Neural progenitor cell (in vitro differentiated cells): Measurements from ENCODE around the gene CAPZB. TPM values are rescaled to one million over a fixed set of nuclear protein-coding genes. Genes with fewer than 3 reads are reported as not detected.

Experiments
- DNase-seq: peaks from one replicate; pipeline ENCODE4 v3.0.0-alpha.2; 2016; ENCODE audit warnings: low spot score
- H2AFZ ChIP-seq: fragments of 200-600 bp; sonication (generic); replicated peaks from 2 replicates; pipeline ENCODE4 v1.6.1; 2016; ENCODE audit warnings: antibody characterized with exemption
- H3F3A ChIP-seq: fragments of 200-600 bp; sonication (generic); 2 replicates; pipeline ENCODE4 v1.6.1; 2016; ENCODE audit warnings: antibody characterized with exemption, low read depth
- H3K27ac ChIP-seq: fragments of 200-600 bp; sonication (generic); 2 replicates; pipeline ENCODE4 v1.5.1; 2016; ENCODE audit warnings: mild to moderate bottlenecking
- H3K27me3 ChIP-seq: fragments of 200-600 bp; sonication (generic); 2 replicates; pipeline ENCODE4 v1.6.1; 2016; ENCODE audit warnings: mild to moderate bottlenecking, moderate library complexity
- H3K36me3 ChIP-seq: fragments of 200-600 bp; sonication (generic); 2 replicates; pipeline ENCODE4 v1.5.1; 2016
- H3K4me1 ChIP-seq: fragments of 200-600 bp; sonication (generic); 2 replicates; pipeline ENCODE4 v1.6.1; 2016; ENCODE audit warnings: mixed run types
- H3K4me2 ChIP-seq: fragments of 200-600 bp; sonication (generic); 2 replicates; pipeline ENCODE4 v1.6.1; 2016
- H3K4me3 ChIP-seq: fragments of 200-600 bp; sonication (generic); 2 replicates; pipeline ENCODE4 v1.5.1; 2016
- H3K79me2 ChIP-seq: fragments of 200-600 bp; sonication (generic); 2 replicates; pipeline ENCODE4 v1.6.1; 2016; ENCODE audit warnings: low read depth
- H3K9ac ChIP-seq: fragments of 200-600 bp; sonication (generic); 2 replicates; pipeline ENCODE4 v1.6.1; 2016
- H3K9me3 ChIP-seq: fragments of 200-600 bp; sonication (generic); 2 replicates; pipeline ENCODE4 v1.5.1; 2016; ENCODE audit warnings: low read depth
- H4K20me1 ChIP-seq: fragments of 200-600 bp; sonication (generic); 2 replicates; pipeline ENCODE4 v1.6.1; 2016; ENCODE audit warnings: low read depth
- H3K27ac Mint-ChIP-seq: 3 replicates; pipeline ENCODE4 v1.8.0; 2021; ENCODE audit warnings: mixed read lengths
- H3K27me3 Mint-ChIP-seq: 2 replicates; pipeline ENCODE4 v1.8.0; 2022; ENCODE audit warnings: low read depth, mild to moderate bottlenecking, inconsistent platforms, moderate library complexity, mixed read lengths; ENCODE audit not compliant: insufficient read depth
- H3K36me3 Mint-ChIP-seq: 3 replicates; pipeline ENCODE4 v1.8.0; 2021; ENCODE audit warnings: mixed read lengths
- H3K4me1 Mint-ChIP-seq: 3 replicates; pipeline ENCODE4 v1.8.0; 2021; ENCODE audit warnings: mixed read lengths
- H3K4me3 Mint-ChIP-seq: 3 replicates; pipeline ENCODE4 v1.8.0; 2021; ENCODE audit warnings: mild to moderate bottlenecking, moderate library complexity, mixed read lengths
- H3K9me3 Mint-ChIP-seq: 3 replicates; pipeline ENCODE4 v1.8.0; 2020; ENCODE audit warnings: mixed read lengths
- CTCF ChIP-seq: fragments of 200-600 bp; sonication (generic); IDR thresholded peaks from 2 replicates; pipeline ENCODE4 v1.5.1; 2017; ENCODE audit warnings: antibody characterized with exemption, mild to moderate bottlenecking
- EZH2 ChIP-seq: fragments of 200-600 bp; sonication (generic); IDR thresholded peaks from 2 replicates; pipeline ENCODE4 v1.6.1; 2017; ENCODE audit warnings: antibody characterized with exemption, mild to moderate bottlenecking, moderate library complexity
- EZH2phosphoT487 ChIP-seq: fragments of 200-600 bp; sonication (generic); IDR thresholded peaks from 2 replicates; pipeline ENCODE4 v1.6.1; 2017; ENCODE audit warnings: antibody characterized with exemption
- total RNA-seq: library from RNA; depleted of rRNA; stranded (reverse); fragments of >200 nt; gene quantifications from 2 replicates; pipeline ENCODE4 v1.2.3, GENCODE V29; 2015; ENCODE audit warnings: low replicate concordance

The CAPZB gene
- total RNA-seq, 1 donor from 2014 or later: 134 TPM

GRCh38 chr1:19401535-19401889, 83.8 kb downstream of the CAPZB start:
- Histone ChIP-seq H3K27ac (peak overlapping the region; percentile 20), H3K9ac (no peak overlapping the region), H3K27me3 (no peaks in the 10 kb centered on the region), H3K36me3 (no peaks in the 10 kb centered on the region), H2AFZ (no peak overlapping the region), H3K4me3 (no peak overlapping the region), H3F3A (peaks cover 58% of the 10 kb centered on the region), H4K20me1 (peaks cover 61% of the 10 kb centered on the region), H3K9me3 (no peaks in the 10 kb centered on the region), H3K4me2 (peak overlapping the region; percentile 60), H3K79me2 (peaks cover 81% of the 10 kb centered on the region), H3K4me1 (peaks cover 60% of the 10 kb centered on the region)
- Mint-ChIP-seq H3K9me3 (no peaks in the 10 kb centered on the region), H3K27ac (no peak overlapping the region), H3K36me3 (peaks cover 8% of the 10 kb centered on the region), H3K4me1 (peaks cover 53% of the 10 kb centered on the region), H3K27me3 (peaks cover 8% of the 10 kb centered on the region), H3K4me3 (no peak overlapping the region)
- no peak for DNase-seq
- TF ChIP-seq EZH2 (no peak), CTCF (no peak), EZH2phosphoT487 (no peak)

GRCh38 chr1:19400875-19401534, 84.3 kb downstream of the CAPZB start:
- peak overlapping the region; percentile 60 for H3K4me2 ChIP-seq
- peaks cover 49% of the 10 kb centered on the region for H3K4me1 Mint-ChIP-seq
- H3K9me3 Mint-ChIP-seq: no peaks in the 10 kb centered on the region
- H3K4me3 ChIP-seq: no peak overlapping the region
- peaks cover 8% of the 10 kb centered on the region for H3K27me3 Mint-ChIP-seq
- peaks cover 60% of the 10 kb centered on the region for H3K4me1 ChIP-seq
- H3F3A ChIP-seq: peaks cover 57% of the 10 kb centered on the region
- peaks cover 8% of the 10 kb centered on the region for H3K36me3 Mint-ChIP-seq
- TF ChIP-seq CTCF (no peak), EZH2 (no peak), EZH2phosphoT487 (no peak)
- H3K27ac ChIP-seq: peak overlapping the region; percentile 20
- no peaks in the 10 kb centered on the region for H3K9me3 ChIP-seq
- no peak overlapping the region for H3K27ac Mint-ChIP-seq
- no peaks in the 10 kb centered on the region for H3K36me3 ChIP-seq
- H4K20me1 ChIP-seq: peaks cover 57% of the 10 kb centered on the region
- no peak overlapping the region for H3K4me3 Mint-ChIP-seq
- no peak overlapping the region for H3K9ac ChIP-seq
- no peak overlapping the region for H2AFZ ChIP-seq
- H3K27me3 ChIP-seq: no peaks in the 10 kb centered on the region
- peaks cover 86% of the 10 kb centered on the region for H3K79me2 ChIP-seq
- DNase-seq: peak; percentile 73

GRCh38 chr1:19400192-19400611, 85.1 kb downstream of the CAPZB start:
- no peak overlapping the region for H3K27ac ChIP-seq
- H3K36me3 ChIP-seq: no peaks in the 10 kb centered on the region
- H3F3A ChIP-seq: peaks cover 57% of the 10 kb centered on the region
- no peak for TF ChIP-seq EZH2phosphoT487
- TF ChIP-seq EZH2: no peak
- TF ChIP-seq CTCF: no peak
- DNase-seq: no peak
- H4K20me1 ChIP-seq: peaks cover 57% of the 10 kb centered on the region
- Mint-ChIP-seq H3K9me3 (no peaks in the 10 kb centered on the region), H3K36me3 (peaks cover 8% of the 10 kb centered on the region), H3K4me1 (peaks cover 49% of the 10 kb centered on the region), H3K4me3 (no peak overlapping the region), H3K27ac (no peak overlapping the region), H3K27me3 (peaks cover 6% of the 10 kb centered on the region)
- no peak overlapping the region for H3K4me3 ChIP-seq
- no peaks in the 10 kb centered on the region for H3K27me3 ChIP-seq
- H3K9ac ChIP-seq: no peak overlapping the region
- peaks cover 60% of the 10 kb centered on the region for H3K4me1 ChIP-seq
- H3K4me2 ChIP-seq: no peak overlapping the region
- H3K79me2 ChIP-seq: peaks cover 92% of the 10 kb centered on the region
- no peaks in the 10 kb centered on the region for H3K9me3 ChIP-seq
- H2AFZ ChIP-seq: no peak overlapping the region
